GM12875 (cell line): ENCODE results near the gene SMIM35.

Experiments
- H3K4me3 ChIP-seq: one replicate; pipeline ENCODE4 v1.5.1; 2011; ENCODE audit warnings: low read depth, low read length, control low read depth
- CTCF ChIP-seq: IDR thresholded peaks from 2 replicates; pipeline ENCODE4 v1.5.1; 2011; ENCODE audit warnings: low read depth, mild to moderate bottlenecking, control low read depth, inconsistent platforms, low read length, moderate library complexity, borderline replicate concordance; ENCODE audit not compliant: insufficient read depth

Gene SMIM35

GRCh38 chr11:117997823-117998579 is 88.8 kb downstream of the SMIM35 start:
- no peak for TF ChIP-seq CTCF
- no peak overlapping the region for H3K4me3 ChIP-seq

GRCh38 chr11:117997406-117997805 is 89.4 kb downstream of the SMIM35 start:
- H3K4me3 ChIP-seq = no peak overlapping the region
- TF ChIP-seq CTCF = no peak

- no peak overlapping the region for H3K4me3 ChIP-seq
- no peak for TF ChIP-seq CTCF
Measured at GRCh38 chr11:117996058-117996457, 90.7 kb downstream of the SMIM35 start.

GRCh38 chr11:117995472-117995871 is 91.3 kb downstream of the SMIM35 start:
- no peak overlapping the region for H3K4me3 ChIP-seq
- no peak for TF ChIP-seq CTCF

- no peak overlapping the region for H3K4me3 ChIP-seq
- no peak for TF ChIP-seq CTCF
Measured at GRCh38 chr11:117993988-117994745, 92.6 kb downstream of the SMIM35 start.

GRCh38 chr11:117992620-117993019 is 94.1 kb downstream of the SMIM35 start:
- no peak overlapping the region for H3K4me3 ChIP-seq
- TF ChIP-seq CTCF = no peak

GRCh38 chr11:117992136-117992535 is 94.6 kb downstream of the SMIM35 start:
- no peak for TF ChIP-seq CTCF
- H3K4me3 ChIP-seq = no peak overlapping the region
